ENCODE data around the gene INAFM1. TPM values are rescaled to one million over a fixed set of nuclear protein-coding genes. Genes with fewer than 3 reads are reported as not detected.

The INAFM1 gene
- total and polyA plus RNA-seq, 3 donors from 2014 or later = 9.0 to 29.5 (median 20.8) TPM

GRCh38 chr19:47256693-47257410, 17.8 kb upstream of the INAFM1 start:
- no peaks in the 10 kb centered on the region for H3K27me3 ChIP-seq
- TF ChIP-seq, protein P1, sequence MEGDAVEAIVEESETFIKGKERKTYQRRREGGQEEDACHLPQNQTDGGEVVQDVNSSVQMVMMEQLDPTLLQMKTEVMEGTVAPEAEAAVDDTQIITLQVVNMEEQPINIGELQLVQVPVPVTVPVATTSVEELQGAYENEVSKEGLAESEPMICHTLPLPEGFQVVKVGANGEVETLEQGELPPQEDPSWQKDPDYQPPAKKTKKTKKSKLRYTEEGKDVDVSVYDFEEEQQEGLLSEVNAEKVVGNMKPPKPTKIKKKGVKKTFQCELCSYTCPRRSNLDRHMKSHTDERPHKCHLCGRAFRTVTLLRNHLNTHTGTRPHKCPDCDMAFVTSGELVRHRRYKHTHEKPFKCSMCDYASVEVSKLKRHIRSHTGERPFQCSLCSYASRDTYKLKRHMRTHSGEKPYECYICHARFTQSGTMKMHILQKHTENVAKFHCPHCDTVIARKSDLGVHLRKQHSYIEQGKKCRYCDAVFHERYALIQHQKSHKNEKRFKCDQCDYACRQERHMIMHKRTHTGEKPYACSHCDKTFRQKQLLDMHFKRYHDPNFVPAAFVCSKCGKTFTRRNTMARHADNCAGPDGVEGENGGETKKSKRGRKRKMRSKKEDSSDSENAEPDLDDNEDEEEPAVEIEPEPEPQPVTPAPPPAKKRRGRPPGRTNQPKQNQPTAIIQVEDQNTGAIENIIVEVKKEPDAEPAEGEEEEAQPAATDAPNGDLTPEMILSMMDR (IDR thresholded peaks at IDR 0.05) = no peak
- TF ChIP-seq POLR2A (IDR thresholded peaks at IDR 0.05) = no peak
- WGBS, 2 donors = 1% methylated on average over 24 to 40 of the region's 52 CpGs
- no peaks in the 10 kb centered on the region for H3K9me3 ChIP-seq
- intact Hi-C loops (cut with DNase I; ENCODE audit: low total_unique reads) = no loop called here
- H3K27ac ChIP-seq = peak overlapping the region; percentile 87 to 97
- H3K4me3 ChIP-seq = peak overlapping the region; percentile 53 to 70
- peak; percentile 100 for DNase-seq
- no peaks in the 10 kb centered on the region for H3K36me3 ChIP-seq (ENCODE audit: low read depth, missing control alignments)
- H3K4me1 ChIP-seq = peaks cover 17% of the 10 kb centered on the region

DNA sequence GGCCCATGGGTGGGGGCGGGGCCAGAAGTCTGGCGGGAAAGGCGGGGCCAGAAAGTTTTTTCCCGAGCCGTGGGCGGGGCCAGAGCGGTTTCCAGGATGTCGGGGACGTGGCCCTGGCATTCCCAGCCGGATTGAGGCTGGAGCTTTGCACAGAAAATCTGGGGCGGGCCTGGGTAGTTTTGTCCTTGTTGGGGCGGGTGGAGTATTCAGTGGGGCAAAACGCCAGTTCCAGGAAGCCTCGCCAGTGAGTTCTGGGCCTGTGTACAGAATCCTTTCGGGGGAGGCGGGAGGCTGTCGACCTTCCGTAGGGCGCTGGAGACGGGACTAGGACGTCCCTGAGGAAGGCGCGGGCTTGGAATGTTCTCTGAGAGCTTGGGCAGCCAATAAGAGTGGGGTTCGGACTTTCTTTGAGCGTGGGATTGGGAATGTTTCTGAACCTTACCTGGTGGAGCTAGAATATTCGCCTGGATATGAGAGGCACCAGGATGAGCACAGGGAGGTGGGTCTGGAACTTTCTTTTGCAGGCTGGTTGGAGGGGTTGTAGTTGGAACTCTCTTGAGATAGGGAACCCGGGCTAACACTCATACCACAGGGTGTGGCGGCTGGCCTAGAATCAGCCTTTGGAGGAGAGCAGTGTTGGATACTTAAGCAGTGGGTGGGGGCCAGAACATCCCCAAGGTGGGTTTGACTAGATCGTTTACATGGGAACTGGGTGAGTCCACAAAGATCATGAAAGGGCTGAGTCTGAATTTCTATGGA, 17.1 kb upstream of the INAFM1 start:
- intact Hi-C loops (cut with DNase I; ENCODE audit: low total_unique reads) = no loop called here

DNA sequence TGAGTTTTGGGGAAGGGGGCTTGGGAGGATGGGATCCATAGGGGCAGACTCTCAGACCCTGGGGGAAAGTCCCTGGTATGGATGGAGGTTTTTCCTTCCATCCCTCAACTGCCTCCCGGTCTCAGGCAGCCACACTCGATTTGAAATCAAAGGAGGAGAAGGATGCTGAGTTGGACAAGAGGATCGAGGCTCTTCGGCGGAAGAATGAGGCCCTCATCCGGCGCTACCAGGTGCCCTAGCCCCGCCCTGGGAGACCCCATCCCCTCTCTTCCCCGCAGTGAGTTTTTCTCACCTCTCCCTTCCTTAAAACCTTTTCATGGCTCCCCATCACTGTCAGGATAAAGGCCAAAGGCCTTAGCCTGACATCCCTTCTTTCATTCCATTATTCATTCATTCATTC, 16.3 kb upstream of the INAFM1 start:
- Histone ChIP-seq H3K4me3 (no peak overlapping the region), H3K27me3 (no peaks in the 10 kb centered on the region), H3K9me3 (no peaks in the 10 kb centered on the region), H3K27ac (peak overlapping the region; percentile 87 to 97), H3K36me3 (ENCODE audit: low read depth, missing control alignments) (no peaks in the 10 kb centered on the region), H3K4me1 (peaks cover 17% of the 10 kb centered on the region)
- TF ChIP-seq, protein P1 (IDR thresholded peaks at IDR 0.05) = no peak
- no peak for TF ChIP-seq POLR2A (IDR thresholded peaks at IDR 0.05)
- 54 to 83% methylated on average over 9 of the region's 9 CpGs for WGBS, 2 donors
- intact Hi-C loops (cut with DNase I; ENCODE audit: low total_unique reads) = no loop called here
- no peak for DNase-seq

More for the DNA sequence above, 17.1 kb upstream of the INAFM1 start:
- no peaks in the 10 kb centered on the region for H3K9me3 ChIP-seq
- peak overlapping the region; percentile 53 to 70 for H3K4me3 ChIP-seq
- peak overlapping the region; percentile 87 to 97 for H3K27ac ChIP-seq
- H3K4me1 ChIP-seq = peaks cover 17% of the 10 kb centered on the region
- H3K27me3 ChIP-seq = no peaks in the 10 kb centered on the region
- DNase-seq = no peak
- 1 to 4% methylated on average over 20 to 29 of the region's 29 CpGs for WGBS, 2 donors
- H3K36me3 ChIP-seq (ENCODE audit: low read depth, missing control alignments) = no peaks in the 10 kb centered on the region
- TF ChIP-seq, protein P1 (IDR thresholded peaks at IDR 0.05) = no peak
- peak; percentile 30 for TF ChIP-seq POLR2A (IDR thresholded peaks at IDR 0.05)

DNA sequence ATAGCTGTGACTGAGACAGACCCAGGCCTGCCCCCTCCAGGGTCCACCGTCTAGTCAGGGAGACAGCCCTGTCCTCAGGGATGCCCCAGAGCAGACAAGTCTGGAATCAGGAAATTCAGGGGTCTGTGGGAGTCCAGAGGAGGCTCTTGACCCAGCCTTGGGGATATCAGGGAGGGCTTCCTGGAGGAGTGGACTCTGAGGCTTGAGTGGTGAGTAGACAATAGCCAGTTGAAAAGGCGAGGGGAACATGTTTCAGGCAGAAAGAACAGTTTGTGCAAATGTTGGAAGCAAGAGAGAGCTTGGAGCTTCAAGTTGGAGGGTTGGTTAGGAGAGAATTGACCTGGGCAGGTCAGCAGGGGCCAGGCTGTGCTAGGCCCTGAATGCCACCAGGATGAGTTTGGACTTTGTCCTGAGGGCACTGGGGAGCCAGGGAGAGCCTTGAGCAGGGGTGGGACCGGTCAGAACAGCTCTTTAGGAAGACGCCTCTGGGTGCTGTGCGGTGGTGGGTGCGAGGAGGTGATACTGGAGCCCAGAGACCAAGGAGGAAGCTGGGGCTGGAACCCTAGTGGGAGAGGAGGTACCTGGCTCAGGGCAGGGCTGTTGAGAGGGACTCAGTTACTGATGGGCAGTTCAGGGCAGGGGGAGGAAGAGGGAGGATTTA, 15.7 kb upstream of the INAFM1 start:
- H3K4me3 ChIP-seq = no peak overlapping the region
- no peaks in the 10 kb centered on the region for H3K36me3 ChIP-seq (ENCODE audit: low read depth, missing control alignments)
- peaks cover 17% of the 10 kb centered on the region for H3K4me1 ChIP-seq
- H3K9me3 ChIP-seq = no peaks in the 10 kb centered on the region
- 74 to 91% methylated on average over 5 to 6 of the region's 6 CpGs for WGBS, 2 donors
- TF ChIP-seq, protein P1 (IDR thresholded peaks at IDR 0.05) = no peak
- TF ChIP-seq POLR2A (IDR thresholded peaks at IDR 0.05) = no peak
- H3K27ac ChIP-seq = peak overlapping the region in 1 of 2 donors; percentile 97
- no peak for DNase-seq
- no peaks in the 10 kb centered on the region for H3K27me3 ChIP-seq
- intact Hi-C loops (cut with DNase I; ENCODE audit: low total_unique reads) = no loop called here

Measured in testis (tissue), 3 donors.